Ovary (tissue), 9 donors: ENCODE measurements around the gene MYRF. TPM values are rescaled to one million over a fixed set of nuclear protein-coding genes. Genes with fewer than 3 reads are reported as not detected.

Source experiments
- DNase-seq, 5 donors: peaks; one replicate each; pipeline ENCODE4 v3.0.0-alpha.2; 2019 to 2020
- H3K27ac ChIP-seq, 2 donors: fragments of 200-600 bp; one replicate each; pipeline versions ENCODE4 v1.5.1 to v1.8.0; 2019 to 2022
- H3K27me3 ChIP-seq: fragments of 200-600 bp; one replicate; pipeline ENCODE4 v1.8.0; 2022
- H3K36me3 ChIP-seq: fragments of 200-600 bp; sonication (generic); one replicate; pipeline ENCODE4 v1.5.1; 2019
- H3K4me1 ChIP-seq: one replicate; pipeline ENCODE4 v1.8.1; 2013; ENCODE audit warnings: mild to moderate bottlenecking, moderate library complexity; ENCODE audit not compliant: insufficient read depth
- H3K4me3 ChIP-seq: fragments of 200-600 bp; sonication (generic); one replicate; pipeline ENCODE4 v1.5.1; 2017
- H3K9me3 ChIP-seq, 2 donors: fragments of 200-600 bp in 1 of 2; sonication (generic) in 1 of 2; one replicate each; pipeline versions ENCODE4 v1.5.1 to v1.8.1; 2013 to 2019; ENCODE audit warnings: mild to moderate bottlenecking in 1 of 2, moderate library complexity in 1 of 2
- EP300 ChIP-seq: sonication (generic); formaldehyde crosslinking; IDR thresholded peaks from one replicate; pipeline ENCODE4 v1.6.1; 2017; ENCODE audit warnings: antibody characterized with exemption
- POLR2A ChIP-seq: fragments of 450-650 bp; IDR thresholded peaks from one replicate; pipeline ENCODE4 v1.6.1; 2017; ENCODE audit warnings: antibody characterized with exemption, mild to moderate bottlenecking, moderate library complexity
- WGBS, 3 donors: extraction: QIAGEN DNeasy Blood & Tissue Kit in 1 of 3; methylation state at CpG; one replicate each; pipeline versions ENCODE4 v1.1.5 to v1.1.7; 2013 to 2017; 5-methylcytosine and 5-hydroxymethylcytosine counted together
- intact Hi-C, 4 donors: fragments of 100-400 bp; cut with DNase I; formaldehyde crosslinking; loops; one replicate each; pipeline versions ENCODE4 v1.11.0 to v1.15.1; 2022 to 2023
- polyA plus RNA-seq, 2 donors: library from polyadenylated mRNA; stranded (reverse); fragments of 200-250 nt in 1 of 2; fragments of 350-450 nt in 1 of 2; fragmentation: Illumina TruSeq in 1 of 2; extraction: RNeasy Lipid Tissue Mini Kit (QIAGEN cat#74804) in 1 of 2; gene quantifications; one replicate each; pipeline ENCODE4 v1.2.3, GENCODE V29; 2013 to 2014
- total RNA-seq, 7 donors: library from RNA; depleted of rRNA in 2 of 7; stranded (reverse); fragments of >200 nt in 2 of 7; fragmentation: NEBNext Ultra II Directional in 3 of 7; extraction: Animal tissue kit (Norgen Biotek cat#: 25700) in 3 of 7; gene quantifications; one replicate each; pipeline versions ENCODE4 v1.1.0 to v1.2.4, GENCODE V29; 2016 to 2023
- TF ChIP-seq, protein P1 (sequence below), 3 donors: fragments of 450-650 bp in 2 of 3; fragments of 200-600 bp in 1 of 3; IDR thresholded peaks; one replicate each; pipeline versions ENCODE4 v1.5.1 to v1.8.0; 2016 to 2022; ENCODE audit warnings: antibody characterized with exemption in 3 of 3, mild to moderate bottlenecking in 1 of 3
- donor health status: DM: no; HTN: no; CAD: no; lungs with moderate emphysema.
- donor health status: DM: no; HTN: no; CAD: no.
- donor health status: Bipolar disorder and iron deficiency.
- donor health status: DM: yes; HTN: yes; CAD: no.
- donor health status: DM: no; HTN: no; CAD: no.
- donor health status: DM: yes; HTN: yes; CAD: no.

MYRF gene
- total and polyA plus RNA-seq, 9 donors: 6.6 to 109 (median 23.3) TPM

GRCh38 chr11:61730240-61730994 lies 22.0 kb upstream of the MYRF start:
- no peak for DNase-seq
- Histone ChIP-seq H3K36me3 (no peaks in the 10 kb centered on the region), H3K4me1 (peaks cover 11% of the 10 kb centered on the region), H3K4me3 (no peak overlapping the region), H3K27ac (no peak overlapping the region), H3K9me3 (no peaks in the 10 kb centered on the region), H3K27me3 (no peaks in the 10 kb centered on the region)
- intact Hi-C loops: loop anchor here in 3 of 4 donors (5.0 to 10.0 kb wide), 3 partner anchors 48 to 256 kb away; partner anchors contain the start of gene DAGLA (in 2 of the 3)
- WGBS, 3 donors: 83 to 86% (median 83%) methylated on average over 13 of the region's 13 CpGs
- TF ChIP-seq POLR2A (no peak), EP300 (no peak)
- TF ChIP-seq, protein P1, sequence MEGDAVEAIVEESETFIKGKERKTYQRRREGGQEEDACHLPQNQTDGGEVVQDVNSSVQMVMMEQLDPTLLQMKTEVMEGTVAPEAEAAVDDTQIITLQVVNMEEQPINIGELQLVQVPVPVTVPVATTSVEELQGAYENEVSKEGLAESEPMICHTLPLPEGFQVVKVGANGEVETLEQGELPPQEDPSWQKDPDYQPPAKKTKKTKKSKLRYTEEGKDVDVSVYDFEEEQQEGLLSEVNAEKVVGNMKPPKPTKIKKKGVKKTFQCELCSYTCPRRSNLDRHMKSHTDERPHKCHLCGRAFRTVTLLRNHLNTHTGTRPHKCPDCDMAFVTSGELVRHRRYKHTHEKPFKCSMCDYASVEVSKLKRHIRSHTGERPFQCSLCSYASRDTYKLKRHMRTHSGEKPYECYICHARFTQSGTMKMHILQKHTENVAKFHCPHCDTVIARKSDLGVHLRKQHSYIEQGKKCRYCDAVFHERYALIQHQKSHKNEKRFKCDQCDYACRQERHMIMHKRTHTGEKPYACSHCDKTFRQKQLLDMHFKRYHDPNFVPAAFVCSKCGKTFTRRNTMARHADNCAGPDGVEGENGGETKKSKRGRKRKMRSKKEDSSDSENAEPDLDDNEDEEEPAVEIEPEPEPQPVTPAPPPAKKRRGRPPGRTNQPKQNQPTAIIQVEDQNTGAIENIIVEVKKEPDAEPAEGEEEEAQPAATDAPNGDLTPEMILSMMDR (IDR thresholded peaks at IDR 0.05): no peak

DNA sequence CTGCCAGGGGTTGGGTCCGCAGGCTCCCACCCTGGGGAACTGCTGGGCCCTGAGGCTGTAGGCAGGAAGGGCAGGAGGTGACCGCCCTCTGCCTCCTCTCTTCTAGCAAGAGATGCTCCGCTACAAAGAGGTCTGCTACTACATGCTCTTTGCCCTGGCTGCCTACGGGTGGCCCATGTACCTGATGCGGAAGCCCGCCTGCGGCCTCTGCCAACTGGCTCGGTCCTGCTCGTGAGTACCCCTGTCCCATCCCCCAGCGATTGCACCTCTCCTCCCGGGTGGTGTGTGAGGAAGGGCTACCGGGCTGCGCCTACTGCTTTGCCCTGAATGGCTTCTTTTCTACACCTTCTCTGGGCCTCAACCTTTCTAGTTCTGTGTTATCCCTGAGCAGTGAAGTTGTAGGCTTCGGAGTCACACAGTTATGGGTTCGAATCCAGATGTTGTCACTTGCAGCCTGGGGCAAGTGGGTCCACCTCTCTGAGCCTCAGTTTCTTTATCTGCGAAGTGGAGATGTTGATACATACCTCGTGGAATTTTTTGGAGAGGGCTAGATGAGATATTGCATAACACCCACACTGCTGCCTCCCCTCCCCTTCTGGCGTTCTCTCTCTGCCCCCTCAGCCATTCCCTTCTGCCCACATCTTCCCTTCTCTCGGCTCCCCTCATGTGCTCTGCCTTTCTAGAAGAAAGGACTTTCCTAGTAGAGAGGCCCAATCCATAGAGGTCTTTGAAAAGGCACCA lies 21.1 kb upstream of the MYRF start:
- Histone ChIP-seq H3K4me1 (peaks cover 6% of the 10 kb centered on the region), H3K9me3 (no peaks in the 10 kb centered on the region), H3K27me3 (no peaks in the 10 kb centered on the region), H3K27ac (no peak overlapping the region), H3K4me3 (no peak overlapping the region), H3K36me3 (no peaks in the 10 kb centered on the region)
- TF ChIP-seq, protein P1 (IDR thresholded peaks at IDR 0.05): no peak
- TF ChIP-seq EP300: no peak
- TF ChIP-seq POLR2A: no peak
- no peak for DNase-seq
- intact Hi-C loops: loop anchor here in 3 of 4 donors (5.0 to 10.0 kb wide), 3 partner anchors 49 to 257 kb away; partner anchors contain the start of gene DAGLA (in 2 of the 3)
- 80 to 82% (median 80%) methylated on average over 19 of the region's 19 CpGs for WGBS, 3 donors

DNA sequence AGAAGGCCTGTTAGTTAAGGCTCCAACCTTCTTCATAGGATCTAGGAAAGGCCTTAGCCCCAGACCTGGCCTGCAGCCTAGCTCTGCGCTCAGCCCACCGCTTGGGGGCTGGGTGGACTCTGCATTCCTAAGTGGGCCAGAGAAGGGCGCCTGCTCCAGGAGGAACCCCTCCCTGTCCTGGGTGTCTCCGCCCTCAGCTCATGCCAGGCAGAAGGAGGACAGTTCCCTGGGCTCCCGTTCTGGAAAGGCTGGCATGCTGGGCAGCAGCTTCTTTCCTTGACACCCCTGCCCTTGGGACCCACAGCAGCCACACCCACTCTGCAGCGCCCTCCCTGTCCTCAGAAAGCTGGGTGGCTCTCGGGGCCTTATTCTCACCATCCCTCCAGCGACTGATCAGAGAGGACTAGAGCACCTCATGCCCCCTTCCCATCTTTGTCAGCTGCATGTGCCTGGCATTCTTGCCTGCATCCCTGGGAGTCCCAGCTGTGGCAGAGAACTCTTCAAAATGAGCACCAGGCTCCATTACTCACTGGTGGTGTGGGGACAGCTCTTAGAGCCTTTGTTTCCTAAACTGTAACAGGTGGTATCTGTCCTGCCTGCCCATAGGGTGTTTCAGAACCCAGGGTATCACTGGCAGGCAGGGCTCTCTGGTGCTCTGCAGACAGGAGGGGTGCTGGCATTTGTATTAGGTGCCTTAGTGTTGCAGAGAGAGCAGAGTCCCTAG lies 20.3 kb upstream of the MYRF start:
- Histone ChIP-seq H3K4me3 (no peak overlapping the region), H3K36me3 (no peaks in the 10 kb centered on the region), H3K9me3 (no peaks in the 10 kb centered on the region), H3K4me1 (peaks cover 6% of the 10 kb centered on the region), H3K27me3 (no peaks in the 10 kb centered on the region), H3K27ac (no peak overlapping the region)
- 60 to 75% (median 66%) methylated on average over 8 of the region's 8 CpGs for WGBS, 3 donors
- no peak for DNase-seq
- TF ChIP-seq, protein P1 (IDR thresholded peaks at IDR 0.05): no peak
- no peak for TF ChIP-seq EP300
- no peak for TF ChIP-seq POLR2A
- intact Hi-C loops: loop anchor here in 3 of 4 donors (5.0 to 10.0 kb wide), 3 partner anchors 50 to 257 kb away; partner anchors contain the start of gene DAGLA (in 2 of the 3)

DNA sequence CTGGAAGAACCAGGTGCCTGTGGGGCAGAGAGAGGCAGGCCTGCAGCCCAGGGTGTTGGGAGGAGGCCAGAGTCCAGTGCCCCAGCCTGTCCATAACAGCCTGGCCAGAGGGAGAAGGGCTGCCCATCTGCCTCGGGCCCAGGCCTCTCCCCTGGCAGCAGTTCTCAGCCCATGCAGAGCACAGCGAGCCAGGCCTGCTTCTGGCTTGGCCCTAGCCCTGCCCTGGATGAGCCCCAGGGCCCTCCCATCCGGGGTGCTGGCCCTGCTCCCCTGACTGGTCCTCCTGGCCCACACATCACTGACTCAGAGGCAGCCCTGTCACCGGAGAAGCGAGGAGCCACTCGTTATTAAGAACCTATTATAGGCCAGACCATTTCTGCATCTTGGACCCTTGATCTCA lies 19.7 kb upstream of the MYRF start:
- H3K27me3 ChIP-seq: no peaks in the 10 kb centered on the region
- WGBS, 3 donors: 59 to 76% (median 69%) methylated on average over 6 of the region's 6 CpGs
- TF ChIP-seq, protein P1 (IDR thresholded peaks at IDR 0.05): no peak
- TF ChIP-seq POLR2A (no peak), EP300 (no peak)
- peaks cover 3% of the 10 kb centered on the region for H3K4me1 ChIP-seq
- no peak overlapping the region for H3K27ac ChIP-seq
- H3K36me3 ChIP-seq: no peaks in the 10 kb centered on the region
- intact Hi-C loops: loop anchor here in 3 of 4 donors (5.0 to 10.0 kb wide), 3 partner anchors 50 to 258 kb away; partner anchors contain the start of gene DAGLA (in 2 of the 3)
- no peaks in the 10 kb centered on the region for H3K9me3 ChIP-seq
- H3K4me3 ChIP-seq: no peak overlapping the region
- no peak for DNase-seq
